CD14-positive monocyte (primary cell): ENCODE results near the gene LRRC55. TPM values are rescaled to one million over a fixed set of nuclear protein-coding genes. Genes with fewer than 3 reads are reported as not detected.

Experiments
- DNase-seq, 3 donors: peaks; one replicate each; pipeline ENCODE4 v3.0.0-alpha.2; 2011 to 2022
- H2AFZ ChIP-seq: 2 replicates; pipeline ENCODE4 v1.6.0; 2012; ENCODE audit warnings: mild to moderate bottlenecking, low read depth, low read length, inconsistent platforms; ENCODE audit not compliant: insufficient read depth, poor library complexity, severe bottlenecking
- H3K27ac ChIP-seq, 2 donors: 1 replicate in 1 of 2; 2 replicates in 1 of 2; pipeline ENCODE4 v1.5.1; 2012 to 2013; ENCODE audit warnings: low read length in 2 of 2, control low read depth in 1 of 2, inconsistent platforms in 1 of 2, low read depth in 1 of 2, mild to moderate bottlenecking in 1 of 2
- H3K27me3 ChIP-seq, 2 donors: one replicate each; pipeline versions ENCODE4 v1.6.0 to v1.6.1; 2011 to 2013; ENCODE audit warnings: low read length in 2 of 2; ENCODE audit not compliant: control insufficient read depth in 2 of 2, insufficient read depth in 2 of 2
- H3K36me3 ChIP-seq, 2 donors: replicated peaks in 1 of 2; 1 replicate in 1 of 2; 2 replicates in 1 of 2; pipeline versions ENCODE4 v1.5.1 to v1.6.1; 2012 to 2013; ENCODE audit warnings: low read length in 2 of 2, control low read depth in 1 of 2, inconsistent platforms in 1 of 2, mild to moderate bottlenecking in 1 of 2; ENCODE audit not compliant: insufficient read depth in 2 of 2, control insufficient read depth in 1 of 2
- H3K4me1 ChIP-seq, 2 donors: 1 replicate in 1 of 2; 2 replicates in 1 of 2; pipeline versions ENCODE4 v1.5.1 to v1.6.1; 2012 to 2013; ENCODE audit warnings: low read length in 2 of 2, control low read depth in 1 of 2, inconsistent platforms in 1 of 2, mild to moderate bottlenecking in 1 of 2, moderate library complexity in 1 of 2; ENCODE audit not compliant: insufficient read depth in 2 of 2, control insufficient read depth in 1 of 2
- H3K4me2 ChIP-seq: replicated peaks from 2 replicates; pipeline ENCODE3; 2012; ENCODE audit warnings: low read length, moderate library complexity, mild to moderate bottlenecking; ENCODE audit not compliant: poor library complexity, severe bottlenecking; ENCODE audit errors: extremely low read depth
- H3K4me3 ChIP-seq, 3 experiments: fragments of 200-600 bp in 1 of 3; sonication (generic) in 1 of 3; replicated peaks in 1 of 3; 1 replicate in 2 of 3; 2 replicates in 1 of 3; pipeline ENCODE4 v1.5.1; 2011 to 2013; ENCODE audit warnings: low read length in 3 of 3, mild to moderate bottlenecking in 3 of 3, control low read depth in 2 of 3, low read depth in 2 of 3, inconsistent platforms in 1 of 3, moderate library complexity in 1 of 3
- H3K79me2 ChIP-seq: 2 replicates; pipeline ENCODE4 v1.6.0; 2012; ENCODE audit warnings: mild to moderate bottlenecking, control low read depth, inconsistent platforms, low read length, moderate library complexity; ENCODE audit not compliant: insufficient read depth
- H3K9ac ChIP-seq: 2 replicates; pipeline ENCODE4 v1.6.0; 2017; ENCODE audit warnings: low read length, mild to moderate bottlenecking; ENCODE audit not compliant: insufficient read depth, poor library complexity, severe bottlenecking
- H3K9me3 ChIP-seq, 2 donors: replicated peaks in 1 of 2; 1 replicate in 1 of 2; 2 replicates in 1 of 2; pipeline versions ENCODE4 v1.5.1 to v1.6.1; 2012 to 2013; ENCODE audit warnings: low read length in 2 of 2, control low read depth in 1 of 2; ENCODE audit not compliant: control insufficient read depth in 1 of 2, insufficient read depth in 1 of 2
- H4K20me1 ChIP-seq: 2 replicates; pipeline ENCODE4 v1.6.0; 2012; ENCODE audit warnings: mild to moderate bottlenecking, low read length, control low read depth, moderate library complexity; ENCODE audit not compliant: insufficient read depth
- H3K27ac Mint-ChIP-seq, 7 donors: one replicate each; pipeline ENCODE4 v1.8.0; 2020; ENCODE audit warnings: mild to moderate bottlenecking in 7 of 7, mixed read lengths in 7 of 7, moderate library complexity in 6 of 7, inconsistent platforms in 2 of 7
- H3K27me3 Mint-ChIP-seq, 3 donors: one replicate each; pipeline ENCODE4 v1.8.0; 2021 to 2022; ENCODE audit warnings: low read depth in 3 of 3, mild to moderate bottlenecking in 3 of 3, mixed read lengths in 3 of 3, moderate library complexity in 3 of 3, inconsistent platforms in 1 of 3
- H3K36me3 Mint-ChIP-seq, 2 donors: one replicate each; pipeline ENCODE4 v1.8.0; 2020; ENCODE audit warnings: mixed read lengths in 2 of 2, inconsistent platforms in 1 of 2, mild to moderate bottlenecking in 1 of 2
- H3K4me1 Mint-ChIP-seq: one replicate; pipeline ENCODE4 v1.8.0; 2020; ENCODE audit warnings: mild to moderate bottlenecking, mixed read lengths
- H3K4me3 Mint-ChIP-seq, 2 donors: one replicate each; pipeline ENCODE4 v1.8.0; 2020; ENCODE audit warnings: mild to moderate bottlenecking in 2 of 2, mixed read lengths in 2 of 2, moderate library complexity in 1 of 2
- H3K9me3 Mint-ChIP-seq, 7 donors: one replicate each; pipeline ENCODE4 v1.8.0; 2020 to 2022; ENCODE audit warnings: mixed read lengths in 7 of 7, mild to moderate bottlenecking in 6 of 7, moderate library complexity in 6 of 7, inconsistent platforms in 2 of 7
- WGBS: methylation state at CpG from one replicate; pipeline ENCODE4 v1.1.5; 2013; ENCODE audit warnings: missing lambda C conversion rate; ENCODE audit not compliant: insufficient coverage; 5-methylcytosine and 5-hydroxymethylcytosine counted together
- intact Hi-C, 2 donors: fragments of 100-400 bp; cut with micrococcal nuclease; formaldehyde crosslinking; loops; one replicate each; pipeline versions ENCODE4 v1.15.0 to v1.15.1; 2023
- polyA plus RNA-seq, 3 donors: library from polyadenylated mRNA; depleted of rRNA in 1 of 3; unstranded in 2 of 3; stranded (reverse) in 1 of 3; fragments of 300-500 nt in 2 of 3; fragments of >200 nt in 1 of 3; fragmentation: Illumina TruSeq in 2 of 3; gene quantifications; 1 replicate in 2 of 3; 2 replicates in 1 of 3; pipeline ENCODE4 v1.2.3, GENCODE V29; 2012 to 2021
- TF ChIP-seq, protein P1 (sequence below): fragments of 200-600 bp; IDR thresholded peaks from one replicate; pipeline ENCODE4 v1.8.0; 2022; ENCODE audit warnings: antibody characterized with exemption, mild to moderate bottlenecking

The LRRC55 gene
- polyA plus RNA-seq, 3 donors: not detected

DNA sequence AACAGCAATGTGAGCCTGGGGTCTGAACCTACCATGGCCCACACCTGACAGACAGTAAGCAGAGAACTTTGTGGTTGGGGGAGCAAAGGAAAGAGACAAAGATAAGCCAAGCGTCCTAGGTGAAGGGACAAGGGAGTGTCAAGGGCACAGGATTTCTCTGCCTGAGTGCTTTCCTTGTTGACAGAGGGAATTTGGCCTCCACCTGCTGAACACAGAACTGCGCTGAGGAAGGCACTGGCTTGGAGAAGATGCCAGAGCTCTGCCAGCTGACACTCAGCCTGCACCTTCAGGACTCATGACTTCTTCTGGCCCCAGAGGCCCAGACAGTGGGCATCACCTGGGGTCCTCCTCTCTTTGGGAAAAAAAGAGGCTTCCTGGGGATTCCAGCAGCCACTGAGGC, 789 bp upstream of the LRRC55 start:
- TF ChIP-seq, protein P1, sequence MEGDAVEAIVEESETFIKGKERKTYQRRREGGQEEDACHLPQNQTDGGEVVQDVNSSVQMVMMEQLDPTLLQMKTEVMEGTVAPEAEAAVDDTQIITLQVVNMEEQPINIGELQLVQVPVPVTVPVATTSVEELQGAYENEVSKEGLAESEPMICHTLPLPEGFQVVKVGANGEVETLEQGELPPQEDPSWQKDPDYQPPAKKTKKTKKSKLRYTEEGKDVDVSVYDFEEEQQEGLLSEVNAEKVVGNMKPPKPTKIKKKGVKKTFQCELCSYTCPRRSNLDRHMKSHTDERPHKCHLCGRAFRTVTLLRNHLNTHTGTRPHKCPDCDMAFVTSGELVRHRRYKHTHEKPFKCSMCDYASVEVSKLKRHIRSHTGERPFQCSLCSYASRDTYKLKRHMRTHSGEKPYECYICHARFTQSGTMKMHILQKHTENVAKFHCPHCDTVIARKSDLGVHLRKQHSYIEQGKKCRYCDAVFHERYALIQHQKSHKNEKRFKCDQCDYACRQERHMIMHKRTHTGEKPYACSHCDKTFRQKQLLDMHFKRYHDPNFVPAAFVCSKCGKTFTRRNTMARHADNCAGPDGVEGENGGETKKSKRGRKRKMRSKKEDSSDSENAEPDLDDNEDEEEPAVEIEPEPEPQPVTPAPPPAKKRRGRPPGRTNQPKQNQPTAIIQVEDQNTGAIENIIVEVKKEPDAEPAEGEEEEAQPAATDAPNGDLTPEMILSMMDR: no peak
- Mint-ChIP-seq H3K9me3 (peaks cover 0 to 5% (median 0%) of the 10 kb centered on the region in 7 donors), H3K27ac (no peak overlapping the region), H3K4me1 (no peaks in the 10 kb centered on the region), H3K36me3 (no peaks in the 10 kb centered on the region), H3K4me3 (peak overlapping the region in 1 of 2 donors; percentile 21), H3K27me3 (peaks cover 33 to 41% (median 40%) of the 10 kb centered on the region in 3 donors)
- H3K4me1 ChIP-seq: no peaks in the 10 kb centered on the region
- 61% methylated on average over 2 of the region's 2 CpGs for WGBS
- no peak overlapping the region for H3K4me3 ChIP-seq
- H3K36me3 ChIP-seq: no peaks in the 10 kb centered on the region
- H3K9me3 ChIP-seq: no peaks in the 10 kb centered on the region
- DNase-seq: no peak
- no peak overlapping the region for H3K27ac ChIP-seq
- no peaks in the 10 kb centered on the region for H3K79me2 ChIP-seq
- no peak overlapping the region for H3K9ac ChIP-seq
- intact Hi-C loops: no loop called here
- no peak overlapping the region for H2AFZ ChIP-seq
- no peak overlapping the region for H3K4me2 ChIP-seq
- no peaks in the 10 kb centered on the region for H4K20me1 ChIP-seq
- peaks cover 10 to 48% of the 10 kb centered on the region in 2 donors for H3K27me3 ChIP-seq

DNA sequence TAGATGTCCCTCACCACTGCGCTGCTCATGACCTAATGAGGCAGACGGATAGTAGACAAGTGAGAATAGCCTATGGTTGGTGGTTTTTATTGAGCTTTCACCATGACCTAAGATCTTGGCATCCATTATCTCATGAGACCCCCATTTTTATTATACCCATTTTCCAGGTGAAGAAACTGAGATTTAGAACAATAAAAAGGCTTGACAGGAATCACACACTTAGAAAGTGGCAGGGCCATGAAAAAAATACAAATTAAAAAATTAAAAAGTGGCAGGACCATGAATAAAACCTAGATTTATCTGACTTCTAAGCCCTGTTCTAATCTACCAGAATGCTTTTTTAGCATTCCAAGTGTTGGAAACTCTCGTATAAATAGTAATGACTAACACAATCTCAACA, 1.1 kb downstream of the LRRC55 start:
- Mint-ChIP-seq H3K27ac (no peak overlapping the region), H3K27me3 (peaks cover 32 to 39% (median 38%) of the 10 kb centered on the region in 3 donors), H3K4me3 (no peak overlapping the region), H3K9me3 (peaks cover 0 to 7% (median 0%) of the 10 kb centered on the region in 7 donors), H3K4me1 (no peaks in the 10 kb centered on the region), H3K36me3 (no peaks in the 10 kb centered on the region)
- no peak for DNase-seq
- H3K36me3 ChIP-seq: no peaks in the 10 kb centered on the region
- H3K9ac ChIP-seq: no peak overlapping the region
- no peak overlapping the region for H3K4me3 ChIP-seq
- TF ChIP-seq, protein P1: no peak
- H3K27me3 ChIP-seq: peaks cover 10 to 36% of the 10 kb centered on the region in 2 donors
- WGBS: 100% methylated on average over 1 of the region's 3 CpGs
- no peak overlapping the region for H3K4me2 ChIP-seq
- H2AFZ ChIP-seq: no peak overlapping the region
- no peak overlapping the region for H3K27ac ChIP-seq
- no peaks in the 10 kb centered on the region for H3K79me2 ChIP-seq
- intact Hi-C loops: no loop called here
- H4K20me1 ChIP-seq: no peaks in the 10 kb centered on the region
- no peaks in the 10 kb centered on the region for H3K9me3 ChIP-seq
- no peaks in the 10 kb centered on the region for H3K4me1 ChIP-seq
